ELF-1 (cell line): ENCODE measurements around the gene DCDC2C.
A peak's percentile ranks its signal among the peaks of the same experiment; 100 is the strongest.
"Not testable (repeated sequence)": the region's sequence is repeated elsewhere in the genome, so short reads cannot be mapped to it uniquely, and the experiment has no call there.

Source experiments
- DNase-seq: peaks from one replicate; pipeline ENCODE4 v3.0.0-alpha.2; 2016; ENCODE audit warnings: low read depth, low spot score

Gene DCDC2C

GRCh38 chr2:3771576-3771975, 68.2 kb downstream of the DCDC2C start:
- DNase-seq: no peak

- DNase-seq: no peak
Measured at GRCh38 chr2:3774336-3774735, 71.0 kb downstream of the DCDC2C start.

GRCh38 chr2:3776311-3776710, 72.9 kb downstream of the DCDC2C start:
- DNase-seq: no peak

- no peak for DNase-seq
Measured at GRCh38 chr2:3777966-3778365, 74.6 kb downstream of the DCDC2C start.

- no peak for DNase-seq
Measured at GRCh38 chr2:3778851-3779495, 75.6 kb downstream of the DCDC2C start.

GRCh38 chr2:3779496-3780049, 76.2 kb downstream of the DCDC2C start:
- DNase-seq: no peak

- DNase-seq: peak; percentile 76
Measured at GRCh38 chr2:3780477-3781402, 77.4 kb downstream of the DCDC2C start.

- DNase-seq: no peak
Measured at GRCh38 chr2:3784731-3785130, 81.4 kb downstream of the DCDC2C start.

- DNase-seq: peak; percentile 48
Measured at GRCh38 chr2:3785220-3785889, 82.0 kb downstream of the DCDC2C start.

- DNase-seq: no peak
Measured at GRCh38 chr2:3785890-3786273, 82.5 kb downstream of the DCDC2C start.

- DNase-seq: no peak
Measured at GRCh38 chr2:3787768-3788167, 84.4 kb downstream of the DCDC2C start.

GRCh38 chr2:3789256-3789655, 85.9 kb downstream of the DCDC2C start:
- no peak for DNase-seq

GRCh38 chr2:3793249-3793648, 89.9 kb downstream of the DCDC2C start:
- no peak for DNase-seq

- no peak for DNase-seq
Measured at GRCh38 chr2:3801506-3801905, 98.1 kb downstream of the DCDC2C start.

GRCh38 chr2:3805201-3805939, 102.0 kb downstream of the DCDC2C start:
- DNase-seq: peak; percentile 62

- no peak for DNase-seq
Measured at GRCh38 chr2:3806168-3806567, 102.8 kb downstream of the DCDC2C start.

- no peak for DNase-seq
Measured at GRCh38 chr2:3806730-3807129, 103.4 kb downstream of the DCDC2C start.

GRCh38 chr2:3807853-3808252, 104.5 kb downstream of the DCDC2C start:
- DNase-seq: no peak

- no peak for DNase-seq
Measured at GRCh38 chr2:3814706-3815245, 111.4 kb downstream of the DCDC2C start.

GRCh38 chr2:3817144-3817543, 113.8 kb downstream of the DCDC2C start:
- not testable (repeated sequence) for DNase-seq

- DNase-seq: no peak
Measured at GRCh38 chr2:3823748-3824147, 120.4 kb downstream of the DCDC2C start.
